DMS79 treated with DMSO at 0.1 percent for 48 hours (cell line): ENCODE results near the gene PRPS1.
A peak's percentile ranks its signal among the peaks of the same experiment; 100 is the strongest.
"Not testable (repeated sequence)": the region's sequence is repeated elsewhere in the genome, so short reads cannot be mapped to it uniquely, and the experiment has no call there.

Source experiments
- DNase-seq: peaks from one replicate; lab custom pipeline; 2025; lab: John Stamatoyannopoulos, UW

Gene PRPS1

GRCh38 chrX:107627838-107628661 is at the start of gene PRPS1:
Gene PRPS1, plus strand, starts transcription at chrX:107628510. Its CDS starts 119 bp downstream, at chrX:107628629.
- DNase-seq = peak; percentile 91

DNA sequence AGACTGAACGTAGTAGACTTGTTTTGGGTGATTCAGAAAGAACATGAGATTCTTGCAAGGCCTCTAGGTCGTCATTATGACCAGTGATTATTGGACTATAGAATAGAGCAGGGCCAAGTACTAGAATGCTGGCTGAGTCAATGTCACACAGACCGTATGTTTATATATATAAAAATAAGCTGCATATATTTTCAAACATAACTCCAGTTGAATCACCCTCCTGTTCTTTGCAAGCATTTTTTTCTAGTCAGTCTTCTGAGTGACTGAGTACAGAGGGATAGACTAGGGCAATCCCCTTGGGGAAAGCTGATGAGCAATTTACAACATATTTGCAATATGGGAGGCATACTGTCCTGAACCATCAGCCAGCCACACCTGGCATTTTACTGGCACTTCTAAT is 48.4 kb upstream of the PRPS1 start:
- no peak for DNase-seq

DNA sequence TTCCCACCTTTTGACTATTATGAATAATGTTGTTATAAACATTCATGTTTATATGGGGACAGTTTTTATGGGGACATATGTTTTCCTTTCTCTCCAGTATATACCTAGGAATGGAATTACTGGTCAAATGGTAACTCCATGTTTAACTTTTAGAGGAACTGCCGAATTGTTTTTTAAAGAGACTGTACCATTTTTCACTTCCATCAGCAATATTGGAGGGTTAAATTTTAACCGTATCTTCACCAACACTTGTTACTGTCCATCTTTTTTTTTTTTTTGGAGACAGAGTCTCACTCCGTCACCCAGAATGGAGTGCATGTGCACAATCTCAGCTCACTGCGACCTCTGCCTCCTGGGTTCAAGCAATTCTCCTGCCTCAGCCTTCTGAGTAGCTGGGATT is 46.4 kb upstream of the PRPS1 start:
- no peak for DNase-seq

GRCh38 chrX:107589243-107589642 is 39.1 kb upstream of the PRPS1 start:
- no peak for DNase-seq

GRCh38 chrX:107596651-107597050 is 31.7 kb upstream of the PRPS1 start:
- no peak for DNase-seq

DNA sequence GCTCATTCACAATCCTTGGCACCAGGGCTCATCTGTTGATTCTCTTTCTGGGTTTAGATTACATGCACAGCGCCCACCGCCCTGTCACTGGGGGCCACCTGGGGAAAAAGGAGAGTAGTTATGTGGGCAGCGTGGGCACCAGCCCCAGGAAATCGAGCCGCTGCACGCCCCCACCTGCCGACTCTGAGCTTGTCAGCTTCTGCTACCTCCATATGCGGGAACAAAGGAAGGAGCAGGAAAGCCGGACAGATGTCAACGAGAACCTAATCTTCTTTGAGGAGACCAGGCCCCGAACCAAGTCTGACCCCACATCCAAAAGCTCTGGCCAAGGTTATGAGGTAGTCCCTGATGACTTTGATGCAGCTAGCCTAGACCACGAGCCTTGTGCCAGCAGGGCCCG is 31.0 kb upstream of the PRPS1 start:
- DNase-seq = no peak

DNA sequence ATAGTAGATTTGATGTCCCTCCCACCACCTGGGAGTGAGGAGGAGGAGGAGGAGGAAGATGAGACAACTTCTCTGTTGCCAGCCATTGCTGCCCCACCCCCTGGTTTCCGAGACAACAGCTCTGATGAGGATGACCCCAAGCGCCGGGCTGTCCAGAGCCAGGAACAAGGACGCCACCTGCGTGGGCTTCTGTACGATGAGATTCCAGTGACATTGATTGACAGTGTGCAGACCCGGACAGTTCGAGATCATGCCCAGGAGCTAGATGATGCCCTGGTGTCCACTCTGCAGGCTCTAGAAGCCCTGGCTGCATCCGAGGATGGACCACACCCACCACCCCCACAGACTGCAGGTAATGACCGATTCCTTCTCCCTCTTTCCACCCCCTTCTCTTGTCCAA is 30.5 kb upstream of the PRPS1 start:
- no peak for DNase-seq

GRCh38 chrX:107599450-107599861 is 28.9 kb upstream of the PRPS1 start:
- no peak for DNase-seq

DNA sequence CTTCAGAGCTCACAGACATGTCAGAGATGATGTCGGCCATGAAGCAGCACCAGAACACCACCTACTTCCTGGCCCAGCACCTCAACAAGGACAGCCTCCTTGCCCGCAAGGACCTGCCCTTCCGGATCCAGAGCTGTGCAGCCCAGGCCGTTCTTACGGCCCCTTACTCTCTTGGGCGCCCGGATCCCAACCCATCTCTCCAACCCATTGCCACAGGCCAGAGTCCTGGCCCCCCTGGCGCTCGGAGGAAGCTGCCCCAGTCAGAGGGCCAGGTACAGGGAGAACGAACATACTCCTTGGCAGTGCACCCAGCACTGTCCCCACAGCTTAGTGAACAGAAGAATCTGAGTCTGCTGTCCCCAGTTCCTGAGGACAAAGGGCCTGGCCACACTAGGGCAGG is 27.9 kb upstream of the PRPS1 start:
- no peak for DNase-seq

DNA sequence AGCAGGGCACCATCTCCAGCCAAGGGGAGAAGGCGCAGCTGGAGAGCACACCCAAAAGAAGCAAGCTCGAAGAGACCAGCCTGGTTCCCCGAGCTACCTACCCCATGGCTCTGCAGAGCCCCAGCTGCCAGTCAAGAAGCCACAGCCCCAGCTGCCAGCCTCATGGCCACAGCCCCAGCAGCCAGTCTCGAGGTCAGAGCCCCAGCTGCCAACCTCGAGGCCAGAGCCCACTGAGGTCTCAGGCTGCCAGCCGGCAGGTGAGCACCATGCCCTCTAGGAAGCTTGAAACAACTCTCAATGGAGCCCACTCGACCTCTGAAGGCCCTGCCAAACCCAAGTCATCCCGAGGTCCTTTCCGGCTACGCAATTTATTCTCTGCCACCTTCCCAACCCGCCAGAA is 27.0 kb upstream of the PRPS1 start:
- no peak for DNase-seq

- no peak for DNase-seq
These were observed 26.6 kb upstream of the PRPS1 start for GRCh38 chrX:107601759-107602158.

DNA sequence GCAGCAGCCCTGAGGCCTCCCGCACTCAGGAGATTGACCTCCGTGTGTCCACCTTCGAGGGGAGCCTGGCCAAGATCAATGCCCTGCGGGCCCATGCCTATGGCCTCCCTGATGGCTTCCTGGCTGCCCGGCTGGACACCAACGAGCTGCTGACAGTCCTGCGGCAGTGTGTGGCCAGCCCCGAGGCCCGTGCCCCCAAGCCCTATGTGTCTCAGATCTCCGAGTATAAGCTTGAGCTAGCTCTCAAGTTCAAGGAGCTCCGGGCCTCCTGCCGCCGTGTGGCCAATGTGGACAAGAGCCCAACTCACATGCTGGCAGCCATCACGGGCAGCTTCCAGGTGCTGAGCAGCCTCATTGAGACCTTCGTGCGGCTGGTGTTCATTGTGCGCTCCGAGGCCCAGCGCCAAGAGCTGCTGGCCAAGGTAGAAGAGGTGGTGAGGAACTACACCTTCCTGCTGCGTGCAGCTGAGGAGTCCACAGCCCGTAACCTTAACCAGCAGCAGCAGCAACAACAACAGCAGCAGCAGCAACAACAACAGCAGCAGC is 25.5 kb upstream of the PRPS1 start:
- no peak for DNase-seq

- no peak for DNase-seq
These were observed 24.7 kb upstream of the PRPS1 start for GRCh38 chrX:107603429-107604159.

GRCh38 chrX:107609061-107609460 is 19.2 kb upstream of the PRPS1 start:
- not testable (repeated sequence) for DNase-seq

GRCh38 chrX:107610667-107611066 is 17.6 kb upstream of the PRPS1 start:
- DNase-seq = no peak

DNA sequence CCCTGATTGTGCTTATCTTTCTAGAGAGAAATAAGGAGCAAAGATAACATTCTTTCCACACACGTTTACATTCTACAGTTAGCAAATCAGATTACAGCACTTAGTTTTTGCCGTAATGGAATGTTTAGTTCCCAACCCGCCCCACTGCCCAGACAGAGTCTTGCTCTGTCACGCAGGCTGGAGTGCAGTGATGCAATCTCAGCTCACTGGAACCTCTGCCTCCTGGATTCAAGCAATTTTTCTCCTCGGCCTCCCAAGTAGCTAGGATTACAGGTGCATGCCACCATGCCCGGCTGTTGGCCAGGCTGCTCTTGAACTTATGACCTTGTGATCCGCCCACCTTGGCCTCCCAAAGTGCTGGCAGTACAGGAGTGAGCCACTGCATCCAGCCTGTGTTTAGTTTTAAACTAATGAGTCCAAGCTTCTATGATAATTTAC is 8.4 kb upstream of the PRPS1 start:
- DNase-seq = no peak

- DNase-seq = no peak
These were observed 3.4 kb upstream of the PRPS1 start for GRCh38 chrX:107624893-107625292.

DNA sequence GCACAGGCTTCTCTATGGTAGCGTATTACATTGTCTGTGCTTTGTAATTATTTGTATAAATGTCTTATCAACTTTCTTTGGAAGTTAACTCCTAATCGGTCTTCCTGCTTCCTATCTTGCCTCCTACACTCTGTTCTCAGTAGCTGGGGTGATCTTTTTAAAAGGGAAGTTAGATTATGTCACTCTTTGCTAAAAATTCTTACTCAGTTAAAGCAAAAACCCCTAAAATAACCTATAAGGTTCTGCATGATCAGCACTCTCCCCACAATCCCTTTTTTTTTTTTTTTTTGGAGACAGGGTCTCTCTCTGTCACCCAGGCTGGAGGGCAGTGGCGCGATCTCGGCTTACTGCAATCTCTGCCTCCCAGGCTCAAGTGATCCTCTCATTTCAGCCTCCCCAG is 2.6 kb upstream of the PRPS1 start:
- no peak for DNase-seq

GRCh38 chrX:107626481-107626880 is 1.8 kb upstream of the PRPS1 start:
- DNase-seq = no peak

DNA sequence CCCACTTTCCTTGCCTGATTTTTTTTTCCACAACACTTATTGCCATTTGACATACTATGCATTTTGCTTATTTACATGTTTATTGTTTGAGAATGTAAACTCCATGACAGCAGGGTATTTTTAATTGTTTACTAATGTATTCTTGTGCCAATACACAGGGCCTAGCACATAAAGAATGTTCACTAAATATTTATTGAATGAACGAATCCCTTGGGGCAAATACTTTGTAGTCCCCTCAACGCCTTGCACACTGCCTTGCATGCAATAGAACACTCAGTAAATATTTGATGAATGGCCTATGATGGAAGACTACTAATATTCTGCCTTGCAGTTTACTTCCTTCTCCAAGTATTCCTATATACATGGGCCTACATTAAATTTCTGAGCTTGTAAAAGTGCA is 1.4 kb upstream of the PRPS1 start:
- DNase-seq = no peak

DNA sequence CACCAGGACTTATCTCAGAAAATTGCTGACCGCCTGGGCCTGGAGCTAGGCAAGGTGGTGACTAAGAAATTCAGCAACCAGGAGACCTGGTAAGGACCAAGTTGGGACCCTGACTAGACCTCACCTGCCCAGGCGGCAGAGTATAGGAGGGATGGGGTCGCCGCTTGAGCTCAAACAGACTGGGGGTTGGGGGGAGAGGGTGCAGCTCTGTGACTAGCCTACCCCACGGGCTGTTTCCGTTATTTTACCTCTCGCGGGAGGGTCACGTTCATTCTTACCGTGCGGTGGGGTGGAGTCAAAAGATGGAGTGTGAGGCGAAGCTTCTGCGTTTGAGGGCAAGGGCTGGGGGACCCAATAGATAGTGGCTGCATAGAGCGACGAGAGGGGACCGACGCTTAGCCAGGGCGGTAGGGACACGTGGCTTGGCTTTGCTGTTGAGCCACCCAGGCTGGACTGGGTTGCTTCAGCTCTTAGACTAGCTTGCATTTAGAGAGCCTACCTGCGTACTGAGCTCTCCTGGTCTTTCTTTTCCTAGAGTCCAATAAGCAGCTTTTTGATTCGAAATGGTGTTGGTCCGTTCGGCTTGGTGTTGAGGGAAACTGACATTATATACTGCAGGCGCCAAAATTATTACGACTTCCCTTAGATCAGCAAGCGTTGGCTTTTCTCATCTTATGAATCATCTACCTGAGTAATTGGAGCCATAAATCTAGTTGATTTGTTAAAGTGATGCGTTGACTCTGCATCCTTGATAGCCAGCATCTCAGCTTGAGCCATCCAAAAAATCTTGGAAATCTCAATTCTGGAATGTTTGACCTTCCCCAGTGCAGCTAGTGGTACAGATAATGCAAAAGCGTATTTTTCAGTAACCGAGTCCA is 591 bp downstream of the PRPS1 start:
- peak; percentile 40 for DNase-seq

DNA sequence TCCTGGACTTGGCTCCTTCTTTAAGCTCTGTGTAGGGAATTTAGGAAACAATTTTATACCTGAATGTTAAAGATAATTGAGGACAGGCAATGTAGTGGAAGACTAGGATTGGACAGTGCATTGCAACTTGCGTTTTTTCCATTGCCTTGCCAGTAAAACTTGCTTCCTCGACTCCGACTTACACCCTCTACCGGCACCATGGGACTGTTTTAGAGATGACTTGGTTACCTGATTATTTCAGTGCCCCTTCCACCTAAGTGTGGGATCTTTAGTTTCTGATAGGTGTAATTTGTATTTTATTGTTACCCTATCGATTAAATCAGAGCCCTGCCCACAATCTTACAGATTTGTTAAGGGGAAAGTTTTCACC is 1.2 kb downstream of the PRPS1 start:
- peak; percentile 32 for DNase-seq
